ENCODE measurements around the gene EXOC6.

Gene EXOC6

DNA sequence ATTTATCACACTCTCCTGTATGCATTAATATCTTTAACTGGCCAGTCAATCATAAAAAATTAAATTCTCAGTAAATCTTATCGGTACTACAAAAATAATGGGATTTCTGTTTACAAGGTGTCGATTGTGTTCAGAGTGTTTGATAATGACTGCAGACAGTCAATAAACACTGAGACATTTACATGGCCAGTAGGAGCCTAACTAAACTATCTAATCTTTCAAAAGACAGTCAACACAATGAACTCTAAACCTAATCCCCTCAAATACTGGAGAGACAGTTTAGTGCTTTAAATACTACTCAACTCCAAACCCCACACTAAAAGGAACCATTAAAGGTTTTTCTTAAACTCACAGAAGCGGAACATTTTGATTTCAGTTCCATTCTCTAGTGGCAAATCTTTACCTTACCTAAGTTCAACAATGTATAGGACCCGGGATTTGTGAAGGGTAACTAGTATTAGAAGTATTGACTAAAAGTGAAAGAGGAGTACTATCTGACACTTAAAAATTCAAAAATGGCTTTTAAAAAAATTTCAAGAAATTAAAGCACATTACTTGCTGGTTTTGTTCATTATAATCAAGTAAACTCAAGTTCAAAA lies 37.3 kb upstream of the EXOC6 start:
- Histone ChIP-seq H3K4me3 (replicated peaks; ENCODE audit: low read depth, low read length) (no peak overlapping the region), H3K36me3 (ENCODE audit: control insufficient read depth, insufficient read depth, low read length) (no peaks in the 10 kb centered on the region), H3K27me3 (replicated peaks; ENCODE audit: control insufficient read depth, insufficient read depth, low read length) (peaks cover 1% of the 10 kb centered on the region; the same call in 1 of the 2 replicates)
- DNase-seq (ENCODE audit: extremely low read depth, insufficient read length), result peak; percentile 51
- TF ChIP-seq, protein P1, sequence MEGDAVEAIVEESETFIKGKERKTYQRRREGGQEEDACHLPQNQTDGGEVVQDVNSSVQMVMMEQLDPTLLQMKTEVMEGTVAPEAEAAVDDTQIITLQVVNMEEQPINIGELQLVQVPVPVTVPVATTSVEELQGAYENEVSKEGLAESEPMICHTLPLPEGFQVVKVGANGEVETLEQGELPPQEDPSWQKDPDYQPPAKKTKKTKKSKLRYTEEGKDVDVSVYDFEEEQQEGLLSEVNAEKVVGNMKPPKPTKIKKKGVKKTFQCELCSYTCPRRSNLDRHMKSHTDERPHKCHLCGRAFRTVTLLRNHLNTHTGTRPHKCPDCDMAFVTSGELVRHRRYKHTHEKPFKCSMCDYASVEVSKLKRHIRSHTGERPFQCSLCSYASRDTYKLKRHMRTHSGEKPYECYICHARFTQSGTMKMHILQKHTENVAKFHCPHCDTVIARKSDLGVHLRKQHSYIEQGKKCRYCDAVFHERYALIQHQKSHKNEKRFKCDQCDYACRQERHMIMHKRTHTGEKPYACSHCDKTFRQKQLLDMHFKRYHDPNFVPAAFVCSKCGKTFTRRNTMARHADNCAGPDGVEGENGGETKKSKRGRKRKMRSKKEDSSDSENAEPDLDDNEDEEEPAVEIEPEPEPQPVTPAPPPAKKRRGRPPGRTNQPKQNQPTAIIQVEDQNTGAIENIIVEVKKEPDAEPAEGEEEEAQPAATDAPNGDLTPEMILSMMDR (IDR thresholded peaks at IDR 0.05; ENCODE audit: insufficient read depth, low read length, poor library complexity, severe bottlenecking), result no peak

DNA sequence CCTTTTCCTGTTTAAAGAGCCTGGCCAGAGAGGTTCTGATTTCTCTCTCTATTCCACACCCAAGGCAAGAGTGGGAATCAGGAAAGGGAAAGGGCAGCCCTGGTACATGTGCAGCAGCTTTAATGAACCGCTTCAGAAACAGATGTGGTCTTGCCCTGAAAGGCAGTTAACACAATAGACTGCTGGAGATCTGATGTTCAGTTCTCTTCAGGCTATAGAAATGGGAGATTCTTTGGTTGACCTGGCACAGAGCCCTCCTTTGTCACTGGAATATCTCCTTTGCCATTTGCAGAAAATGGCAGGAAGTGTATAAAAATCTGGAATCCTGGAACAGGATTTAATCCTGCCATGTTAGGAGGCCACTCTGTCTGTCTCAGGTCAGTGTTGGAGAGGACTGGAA lies 36.3 kb upstream of the EXOC6 start:
- Histone ChIP-seq H3K4me3 (replicated peaks; ENCODE audit: low read depth, low read length) (no peak overlapping the region), H3K27me3 (replicated peaks; ENCODE audit: control insufficient read depth, insufficient read depth, low read length) (peaks cover 1% of the 10 kb centered on the region; the same call in 1 of the 2 replicates), H3K36me3 (ENCODE audit: control insufficient read depth, insufficient read depth, low read length) (no peaks in the 10 kb centered on the region)
- TF ChIP-seq, protein P1 (IDR thresholded peaks at IDR 0.05; ENCODE audit: insufficient read depth, low read length, poor library complexity, severe bottlenecking), result no peak
- DNase-seq (ENCODE audit: extremely low read depth, insufficient read length), result no peak

DNA sequence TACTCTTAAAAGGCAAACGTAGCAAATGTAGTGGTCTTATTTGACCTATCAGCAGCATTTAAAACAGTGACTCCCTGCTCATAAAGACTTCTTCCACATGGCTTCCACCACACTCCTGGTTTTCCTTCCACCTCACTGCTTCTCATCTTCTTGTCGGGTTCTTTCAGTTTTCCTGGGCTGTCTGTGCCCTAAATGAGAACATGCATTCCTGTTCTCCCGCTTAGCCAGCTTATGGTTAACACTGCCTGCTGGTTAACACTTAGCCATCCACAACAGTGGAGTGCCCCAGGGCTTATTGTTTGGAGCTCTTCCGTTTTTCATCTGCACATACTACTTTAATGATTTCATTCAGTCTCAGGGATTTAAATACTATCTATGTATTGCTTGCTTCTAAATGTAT lies 34.3 kb upstream of the EXOC6 start:
- TF ChIP-seq, protein P1 (IDR thresholded peaks at IDR 0.05; ENCODE audit: insufficient read depth, low read length, poor library complexity, severe bottlenecking), result no peak
- Histone ChIP-seq H3K27me3 (replicated peaks; ENCODE audit: control insufficient read depth, insufficient read depth, low read length) (peaks cover 1% of the 10 kb centered on the region; the same call in 1 of the 2 replicates), H3K4me3 (replicated peaks; ENCODE audit: low read depth, low read length) (no peak overlapping the region), H3K36me3 (ENCODE audit: control insufficient read depth, insufficient read depth, low read length) (no peaks in the 10 kb centered on the region)
- DNase-seq (ENCODE audit: extremely low read depth, insufficient read length), result no peak

DNA sequence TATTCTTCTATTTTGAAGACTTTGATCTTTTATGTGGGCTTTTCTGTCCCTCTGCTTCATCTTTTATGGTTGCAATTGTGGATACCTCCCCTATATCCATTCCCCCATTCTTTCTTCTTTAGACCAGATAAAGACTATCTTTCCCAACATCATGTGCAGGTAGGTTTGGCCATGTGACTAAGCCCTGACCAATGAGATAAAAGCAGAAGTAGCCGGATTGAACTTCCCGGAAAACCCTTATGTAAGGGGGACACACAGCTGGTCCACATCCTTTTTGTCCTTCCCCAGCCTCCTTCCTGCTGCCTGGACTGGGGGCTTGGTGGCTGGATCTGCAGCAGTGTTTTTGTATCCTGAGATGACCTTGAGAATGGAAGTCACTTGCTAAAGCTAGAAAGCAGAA lies 33.5 kb upstream of the EXOC6 start:
- Histone ChIP-seq H3K27me3 (replicated peaks; ENCODE audit: control insufficient read depth, insufficient read depth, low read length) (peaks cover 1% of the 10 kb centered on the region; the same call in 1 of the 2 replicates), H3K36me3 (ENCODE audit: control insufficient read depth, insufficient read depth, low read length) (no peaks in the 10 kb centered on the region), H3K4me3 (replicated peaks; ENCODE audit: low read depth, low read length) (no peak overlapping the region)
- TF ChIP-seq, protein P1 (IDR thresholded peaks at IDR 0.05; ENCODE audit: insufficient read depth, low read length, poor library complexity, severe bottlenecking), result no peak
- no peak for DNase-seq (ENCODE audit: extremely low read depth, insufficient read length)

DNA sequence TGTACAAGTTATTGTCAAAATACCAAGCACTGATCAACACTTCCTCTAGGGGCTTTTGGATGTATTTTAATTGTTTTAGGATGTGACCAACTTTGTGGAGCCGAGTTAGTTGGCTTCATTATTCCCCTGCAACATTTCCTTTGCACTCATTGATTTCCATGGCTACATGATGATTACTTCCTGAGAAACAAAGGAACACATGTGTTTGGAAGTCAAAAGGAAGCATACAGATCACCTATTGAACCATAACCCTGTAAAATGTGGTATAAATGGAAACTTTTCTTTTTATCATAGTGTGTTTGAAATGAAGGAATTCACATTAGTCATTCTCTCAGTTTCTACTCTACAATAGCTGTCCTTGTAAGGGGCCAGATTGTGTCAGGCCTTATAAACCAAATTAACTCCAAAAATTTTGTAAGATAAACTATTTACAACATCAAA lies 32.2 kb upstream of the EXOC6 start:
- no peak for DNase-seq (ENCODE audit: extremely low read depth, insufficient read length)
- TF ChIP-seq, protein P1 (IDR thresholded peaks at IDR 0.05; ENCODE audit: insufficient read depth, low read length, poor library complexity, severe bottlenecking), result no peak
- Histone ChIP-seq H3K4me3 (replicated peaks; ENCODE audit: low read depth, low read length) (no peak overlapping the region), H3K36me3 (ENCODE audit: control insufficient read depth, insufficient read depth, low read length) (no peaks in the 10 kb centered on the region), H3K27me3 (replicated peaks; ENCODE audit: control insufficient read depth, insufficient read depth, low read length) (peaks cover 1% of the 10 kb centered on the region; the same call in 1 of the 2 replicates)

Measured in GM06990 (cell line).